H1 (cell line): Measurements from ENCODE around the gene PTBP3. TPM values are rescaled to one million over a fixed set of nuclear protein-coding genes. Genes with fewer than 3 reads are reported as not detected.

ENCODE experiments used
- CTCF ChIA-PET: fragments of 300-600 bp; sonication (Branson Sonifier 250); formaldehyde crosslinking; loops from one replicate; lab custom pipeline; 2021; ENCODE audit not compliant: partially characterized antibody; lab: Charles Lee
- POLR2A ChIA-PET: fragments of 300-600 bp; sonication (Branson Sonifier 250); formaldehyde crosslinking; loops from one replicate; lab custom pipeline; 2021; ENCODE audit warnings: inconsistent platforms; ENCODE audit not compliant: partially characterized antibody; lab: Charles Lee
- DNase-seq, 2 experiments: peaks; one replicate each; pipeline versions ENCODE4 v3.0.0 to v3.0.0-alpha.2; 2010 to 2022; ENCODE audit warnings: low spot score in 2 of 2, low read depth in 1 of 2, mixed read lengths in 1 of 2
- FAIRE-seq: peaks from 2 replicates; lab custom pipeline; 2011; peaks lifted over from hg19 to GRCh38; lab: Jason Lieb, UNC
- H2AFZ ChIP-seq: 2 replicates; pipeline ENCODE4 v1.8.1; 2012; ENCODE audit warnings: low read length, inconsistent platforms
- H2AK5ac ChIP-seq: 2 replicates; pipeline ENCODE4 v1.6.1; 2013; ENCODE audit warnings: low read depth, low read length
- H2BK120ac ChIP-seq: replicated peaks from 2 replicates; pipeline ENCODE3; 2013; ENCODE audit warnings: low read depth, low read length, inconsistent platforms
- H2BK12ac ChIP-seq: 2 replicates; pipeline ENCODE4 v1.6.1; 2013; ENCODE audit warnings: low read depth, low read length
- H2BK15ac ChIP-seq: 2 replicates; pipeline ENCODE4 v1.6.1; 2013; ENCODE audit warnings: low read length
- H2BK20ac ChIP-seq: 2 replicates; pipeline ENCODE4 v1.6.1; 2013; ENCODE audit warnings: low read length
- H2BK5ac ChIP-seq: 2 replicates; pipeline ENCODE4 v1.6.1; 2013; ENCODE audit warnings: low read depth, low read length
- H3K14ac ChIP-seq: 2 replicates; pipeline ENCODE4 v1.6.1; 2013; ENCODE audit warnings: inconsistent platforms; ENCODE audit not compliant: insufficient read length
- H3K18ac ChIP-seq: 2 replicates; pipeline ENCODE4 v1.6.1; 2013; ENCODE audit warnings: low read length; ENCODE audit errors: extremely low read depth
- H3K23ac ChIP-seq: 2 replicates; pipeline ENCODE4 v1.6.1; 2013; ENCODE audit warnings: inconsistent platforms; ENCODE audit not compliant: insufficient read length
- H3K23me2 ChIP-seq: 2 replicates; pipeline ENCODE4 v1.6.1; 2013; ENCODE audit warnings: low read depth, low read length
- H3K27ac ChIP-seq: 2 replicates; pipeline ENCODE4 v1.6.1; 2011; ENCODE audit warnings: low read depth, low read length, inconsistent platforms
- H3K27me3 ChIP-seq, 4 experiments: replicated peaks in 1 of 4; 1 replicate in 1 of 4; 2 replicates in 3 of 4; pipeline versions ENCODE4 v1.6.1 to v1.8.1; 2011 to 2013; ENCODE audit warnings: low read length in 3 of 4, mild to moderate bottlenecking in 3 of 4, inconsistent platforms in 2 of 4, mixed read lengths in 2 of 4, moderate library complexity in 1 of 4; ENCODE audit not compliant: control insufficient read depth in 3 of 4, insufficient read depth in 3 of 4; ENCODE audit errors: extremely low read depth in 1 of 4
- H3K36me3 ChIP-seq, 4 experiments: 2 replicates each; pipeline versions ENCODE4 v1.6.1 to v1.8.1; 2011 to 2013; ENCODE audit warnings: mild to moderate bottlenecking in 4 of 4, low read length in 3 of 4, moderate library complexity in 2 of 4, control low read depth in 1 of 4, inconsistent platforms in 1 of 4; ENCODE audit not compliant: insufficient read depth in 4 of 4, control insufficient read depth in 2 of 4
- H3K4ac ChIP-seq: replicated peaks from 2 replicates; pipeline ENCODE3; 2013; ENCODE audit warnings: low read length, low read depth, mixed read lengths, inconsistent platforms; ENCODE audit not compliant: insufficient read length
- H3K4me1 ChIP-seq, 4 experiments: replicated peaks in 1 of 4; 1 replicate in 1 of 4; 2 replicates in 3 of 4; pipeline versions ENCODE4 v1.6.1 to v1.8.1; 2011 to 2013; ENCODE audit warnings: low read length in 3 of 4, inconsistent platforms in 2 of 4, mixed read lengths in 1 of 4; ENCODE audit not compliant: insufficient read depth in 4 of 4, control insufficient read depth in 3 of 4
- H3K4me2 ChIP-seq, 2 experiments: 2 replicates each; pipeline versions ENCODE4 v1.6.1 to v1.8.1; 2011 to 2013; ENCODE audit warnings: low read depth in 2 of 2, low read length in 2 of 2, control low read depth in 1 of 2, inconsistent platforms in 1 of 2, mild to moderate bottlenecking in 1 of 2; ENCODE audit not compliant: insufficient read depth in 1 of 2
- H3K4me3 ChIP-seq, 4 experiments: fragments of 200-600, 300-600 bp in 1 of 4; sonication (generic), shearing (Covaris generic), sonication (Bioruptor Twin) in 1 of 4; 2 replicates each; pipeline versions ENCODE4 v1.5.1 to v1.8.1; 2011 to 2016; ENCODE audit warnings: low read length in 4 of 4, low read depth in 3 of 4, control low read depth in 2 of 4, inconsistent platforms in 2 of 4, mild to moderate bottlenecking in 2 of 4, mixed read lengths in 1 of 4, moderate library complexity in 1 of 4; ENCODE audit not compliant: insufficient read depth in 2 of 4; ENCODE audit errors: extremely low read depth in 1 of 4
- H3K56ac ChIP-seq: replicated peaks from 2 replicates; pipeline ENCODE3; 2013; ENCODE audit warnings: low read depth, mild to moderate bottlenecking, mixed read lengths, low read length, inconsistent platforms; ENCODE audit not compliant: insufficient read length
- H3K79me1 ChIP-seq: 2 replicates; pipeline ENCODE4 v1.6.1; 2013; ENCODE audit warnings: low read depth, low read length, control low read depth
- H3K79me2 ChIP-seq, 2 experiments: 2 replicates each; pipeline versions ENCODE4 v1.6.1 to v1.8.1; 2012 to 2013; ENCODE audit warnings: low read length in 2 of 2, mild to moderate bottlenecking in 2 of 2, inconsistent platforms in 1 of 2; ENCODE audit not compliant: insufficient read depth in 2 of 2, control insufficient read depth in 1 of 2
- H3K9ac ChIP-seq, 4 experiments: replicated peaks in 1 of 4; 1 replicate in 1 of 4; 2 replicates in 3 of 4; pipeline versions ENCODE4 v1.6.1 to v1.8.1; 2011 to 2013; ENCODE audit warnings: low read depth in 3 of 4, low read length in 3 of 4, control low read depth in 2 of 4, mild to moderate bottlenecking in 2 of 4, moderate library complexity in 2 of 4, inconsistent platforms in 1 of 4; ENCODE audit errors: extremely low read depth in 1 of 4
- H3K9me3 ChIP-seq, 2 experiments: 2 replicates each; pipeline versions ENCODE4 v1.6.1 to v1.8.1; 2012 to 2013; ENCODE audit warnings: mild to moderate bottlenecking in 2 of 2, moderate library complexity in 2 of 2, control low read depth in 1 of 2, inconsistent platforms in 1 of 2, low read depth in 1 of 2, low read length in 1 of 2, mixed read lengths in 1 of 2; ENCODE audit not compliant: insufficient read depth in 2 of 2
- H4K20me1 ChIP-seq, 2 experiments: replicated peaks in 1 of 2; 2 replicates each; pipeline versions ENCODE3 to v1.8.1; 2011 to 2013; ENCODE audit warnings: inconsistent platforms in 2 of 2, low read length in 2 of 2, mild to moderate bottlenecking in 1 of 2; ENCODE audit not compliant: insufficient read depth in 2 of 2, control insufficient read depth in 1 of 2
- H4K5ac ChIP-seq: 2 replicates; pipeline ENCODE4 v1.6.1; 2013; ENCODE audit warnings: low read length, low read depth, mixed read lengths, inconsistent platforms; ENCODE audit not compliant: insufficient read length
- H4K8ac ChIP-seq: 2 replicates; pipeline ENCODE4 v1.8.0; 2013; ENCODE audit warnings: mild to moderate bottlenecking, moderate library complexity, low read length, inconsistent platforms; ENCODE audit not compliant: insufficient read depth; ENCODE audit errors: extremely low read depth
- H4K91ac ChIP-seq: replicated peaks from 2 replicates; pipeline ENCODE3; 2013; ENCODE audit warnings: low read length, mixed read lengths, inconsistent platforms; ENCODE audit not compliant: insufficient read length
- KDM1A ChIP-seq: fragments of 200-600, 300-600 bp; sonication (generic); IDR thresholded peaks from 2 replicates; pipeline ENCODE4 v1.7.1; 2016; ENCODE audit warnings: mild to moderate bottlenecking, low read length, borderline replicate concordance
- SUZ12 ChIP-seq: fragments of 200-600 bp; sonication (generic); IDR thresholded peaks from 2 replicates; pipeline ENCODE4 v1.6.1; 2012; ENCODE audit warnings: mild to moderate bottlenecking, inconsistent platforms, low read length, moderate library complexity, mixed read lengths
- WGBS, 2 experiments: shearing (Covaris generic) in 1 of 2; methylation state at CpG; one replicate each; pipeline versions ENCODE4 v1.1.6 to v1.1.7; 2013 to 2015; ENCODE audit warnings: low lambda C conversion rate in 2 of 2, mixed read lengths in 2 of 2, inconsistent platforms in 1 of 2, low coverage in 1 of 2, missing lambda C conversion rate in 1 of 2; ENCODE audit not compliant: insufficient replicate concordance in 2 of 2, insufficient coverage in 1 of 2, insufficient read length in 1 of 2; ENCODE audit errors: extremely low coverage in 1 of 2, missing lambda C conversion rate in 1 of 2; 5-methylcytosine and 5-hydroxymethylcytosine counted together
- polyA plus RNA-seq, 7 experiments: library from polyadenylated mRNA; depleted of rRNA in 3 of 7; stranded (reverse) in 5 of 7; unstranded in 2 of 7; fragments of >200 nt in 5 of 7; fragments of 200-250 nt in 2 of 7; gene quantifications; 1 replicate in 5 of 7; 2 replicates in 1 of 7; 4 replicates in 1 of 7; pipeline versions ENCODE4 v1.2.1 to v1.2.3, GENCODE V29; 2011 to 2013; ENCODE audit warnings: missing spikeins in 2 of 7, mixed read lengths in 2 of 7
- total RNA-seq: library from RNA; stranded (reverse); fragmentation: NEBNext Ultra II Directional; extraction: Animal tissue kit (Norgen Biotek cat#: 25700); gene quantifications from 2 replicates; pipeline ENCODE4 v1.2.1, GENCODE V29; 2021

PTBP3 gene
- total and polyA plus RNA-seq, 2 of the 8 experiments (the other 6 are each of a cell fraction or from before 2014, with no cell fraction given): 51.0 to 124 TPM

GRCh38 chr9:112175796-112176315 is 157.6 kb downstream of the PTBP3 start:
- peak in 1 of 2 experiments; percentile 47 for DNase-seq
- peak overlapping the region; percentile 79 to 87 for H3K4me2 ChIP-seq

More at GRCh38 chr9:112175796-112176315, 157.6 kb downstream of the PTBP3 start:
- Histone ChIP-seq H2AK5ac (no peak overlapping the region), H4K91ac (no peak overlapping the region), H3K18ac (peak overlapping the region; percentile 78), H3K23ac (no peak overlapping the region), H3K36me3 (no peaks in the 10 kb centered on the region), H2BK12ac (peak overlapping the region; percentile 50; the same call in 1 of the 2 replicates), H3K9me3 (no peaks in the 10 kb centered on the region), H3K4me1 (peaks cover 0 to 15% (median 5%) of the 10 kb centered on the region in 4 experiments; a peak in 5 of 7 replicates), H2BK15ac (peak overlapping the region; percentile 75; the same call in 1 of the 2 replicates), H3K56ac (no peak overlapping the region), H3K27me3 (peaks cover 0 to 35% (median 17%) of the 10 kb centered on the region in 4 experiments; a peak in 5 of 7 replicates), H3K4ac (no peak overlapping the region), H3K9ac (no peak overlapping the region; a peak in 1 of 7 replicates), H4K8ac (no peak overlapping the region; the same call in 1 of the 2 replicates), H2BK120ac (no peak overlapping the region), H2BK20ac (no peak overlapping the region), H3K27ac (no peak overlapping the region), H3K23me2 (peaks cover 10% of the 10 kb centered on the region), H4K5ac (no peak overlapping the region), H2BK5ac (no peak overlapping the region), H3K79me2 (no peaks in the 10 kb centered on the region), H3K14ac (no peak overlapping the region), H4K20me1 (no peaks in the 10 kb centered on the region), H2AFZ (peak overlapping the region; percentile 90), H3K4me3 (peak overlapping the region; percentile 56 to 74 (median 72)), H3K79me1 (no peaks in the 10 kb centered on the region)
- ChIA-PET POLR2A (interaction anchor here (0.6 to 2.5 kb wide), 5 partner anchors 9 to 83 kb away, joined by 3 to 13 read pairs (median 3); no protein-coding TSS in a partner anchor), CTCF (interaction anchor here (0.6 to 3.7 kb wide), 6 partner anchors 12 to 158 kb away, joined by 3 to 14 read pairs (median 4); partner anchors contain the start of gene PTBP3)
- no peak for FAIRE-seq
- TF ChIP-seq SUZ12 (peak; percentile 48; the same call in 1 of the 2 replicates), KDM1A (no peak)
- WGBS, 2 experiments: 45% methylated on average over 17 of the region's 17 CpGs; no CpG with 5 or more reads in 1 of the 2 experiments
